8988T (cell line): Measurements from ENCODE around the gene TIMM44.
"Not testable (repeated sequence)": the region's sequence is repeated elsewhere in the genome, so short reads cannot be mapped to it uniquely, and the experiment has no call there.

Source experiments
- DNase-seq: peaks from one replicate; pipeline ENCODE4 v3.0.0; 2011

Gene TIMM44

DNA sequence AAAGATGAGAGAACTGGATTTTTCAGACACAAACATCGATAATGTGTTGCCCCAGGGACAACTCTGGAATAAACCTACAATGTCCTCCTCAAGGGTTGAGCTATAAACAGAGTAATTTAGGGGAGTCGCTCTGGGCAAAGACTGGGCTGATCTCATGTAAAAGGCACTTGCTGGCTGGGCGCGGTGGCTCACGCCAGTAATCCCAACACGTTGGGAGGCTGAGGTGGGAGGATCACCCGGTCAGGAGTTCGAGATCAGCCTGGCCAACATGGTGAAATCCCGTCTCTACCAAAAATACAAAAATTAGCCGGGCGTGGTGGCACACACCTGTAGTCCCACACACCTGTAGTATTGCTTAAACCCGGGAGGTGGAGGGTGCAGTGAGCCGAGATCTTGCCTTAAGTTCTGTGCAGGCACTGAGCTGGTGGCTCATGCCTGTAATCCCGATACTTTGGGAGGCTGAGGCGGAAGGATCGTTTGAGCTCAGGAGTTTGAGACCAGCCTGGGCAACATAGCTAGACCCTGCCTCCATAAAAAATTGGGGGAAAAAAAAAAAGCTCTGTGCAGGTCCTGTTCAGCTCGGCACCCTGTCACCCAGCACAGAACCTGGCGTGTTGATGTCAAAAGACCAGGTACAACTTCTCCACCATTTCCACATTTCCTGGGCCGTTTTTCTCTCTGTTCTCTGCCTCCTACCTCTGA lies 1.4 kb downstream of the TIMM44 start:
- DNase-seq, result no peak

DNA sequence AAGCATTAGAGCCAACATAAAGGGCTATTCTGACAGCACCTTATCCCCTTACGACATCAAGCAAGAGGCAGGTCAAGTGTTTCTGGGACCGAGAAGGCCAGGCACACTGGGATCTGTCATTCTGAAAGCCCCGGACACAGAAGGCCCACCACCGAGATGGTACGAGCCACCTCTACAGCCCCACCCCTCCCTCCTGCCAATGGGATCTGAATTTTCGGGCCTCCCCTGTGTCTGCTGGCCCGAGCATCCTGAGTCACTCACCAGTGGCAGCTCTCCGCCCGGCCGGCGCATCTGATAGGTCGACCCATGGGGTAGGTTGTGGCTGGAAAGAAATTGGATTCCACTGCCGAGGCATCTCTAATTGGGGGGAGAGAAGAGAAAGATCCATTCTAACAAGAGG lies 2.6 kb downstream of the TIMM44 start:
- no peak for DNase-seq

DNA sequence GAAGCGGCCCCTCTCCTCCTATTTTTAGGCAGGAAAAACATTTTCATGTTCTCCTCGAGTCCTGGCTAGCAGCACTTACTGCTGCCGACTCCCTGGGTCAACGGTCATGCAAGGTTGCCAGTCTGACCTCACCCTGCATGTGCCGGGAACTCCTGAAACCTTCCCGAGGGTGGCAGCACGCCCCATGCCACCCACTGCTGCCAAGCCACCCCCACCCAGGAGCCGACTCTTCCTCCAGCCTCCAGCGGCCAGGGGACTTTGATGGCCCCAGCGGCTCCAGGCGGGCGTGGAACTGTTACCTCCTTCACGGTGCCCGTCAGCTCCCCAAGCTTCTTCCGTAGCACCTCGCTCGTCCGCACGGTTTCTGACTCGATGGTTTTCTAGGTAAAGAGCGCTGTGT lies 8.7 kb downstream of the TIMM44 start:
- no peak for DNase-seq

DNA sequence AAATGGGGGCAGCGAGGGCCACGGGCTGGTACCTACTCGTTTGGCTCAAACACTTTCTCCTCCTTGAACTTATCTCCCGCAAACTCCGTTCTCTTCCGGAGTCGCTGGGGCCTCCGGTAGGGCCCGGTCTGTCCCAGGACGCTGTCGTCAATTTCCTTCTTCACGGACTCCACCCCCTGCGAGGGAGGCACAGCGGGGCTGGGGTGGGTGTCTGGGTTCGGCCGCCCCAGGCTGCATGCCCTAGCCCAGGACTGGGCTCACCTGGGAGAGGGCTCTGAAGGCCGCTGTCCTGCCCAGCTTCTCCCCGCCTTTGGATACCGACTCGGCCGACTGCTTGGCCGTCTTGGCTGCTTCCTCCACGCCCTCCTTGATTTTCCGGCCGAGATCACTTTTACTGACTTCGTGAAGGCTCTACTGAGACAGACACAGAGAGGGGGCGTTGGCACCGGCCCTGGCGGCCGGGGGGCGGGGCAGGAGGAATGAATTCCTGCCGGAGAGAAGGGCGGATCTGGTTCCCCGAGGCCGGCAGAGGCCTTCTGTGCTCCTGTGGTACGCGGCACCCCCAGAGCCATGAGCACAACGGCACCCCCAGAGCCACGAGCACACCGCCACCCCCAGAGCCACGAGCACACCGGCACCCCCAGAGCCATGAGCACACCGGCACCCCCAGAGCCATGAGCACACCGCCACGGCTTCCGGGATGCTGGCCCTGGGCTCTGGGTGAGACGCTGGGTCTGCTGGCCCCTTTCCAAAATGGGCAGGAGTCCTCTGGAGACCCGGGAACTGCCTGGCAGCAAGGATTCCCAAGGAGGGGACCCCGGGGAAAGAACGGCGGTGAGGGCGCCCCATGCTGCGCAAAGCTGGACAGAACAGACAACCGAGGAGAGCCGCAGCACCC lies 9.4 kb downstream of the TIMM44 start:
- no peak for DNase-seq

DNA sequence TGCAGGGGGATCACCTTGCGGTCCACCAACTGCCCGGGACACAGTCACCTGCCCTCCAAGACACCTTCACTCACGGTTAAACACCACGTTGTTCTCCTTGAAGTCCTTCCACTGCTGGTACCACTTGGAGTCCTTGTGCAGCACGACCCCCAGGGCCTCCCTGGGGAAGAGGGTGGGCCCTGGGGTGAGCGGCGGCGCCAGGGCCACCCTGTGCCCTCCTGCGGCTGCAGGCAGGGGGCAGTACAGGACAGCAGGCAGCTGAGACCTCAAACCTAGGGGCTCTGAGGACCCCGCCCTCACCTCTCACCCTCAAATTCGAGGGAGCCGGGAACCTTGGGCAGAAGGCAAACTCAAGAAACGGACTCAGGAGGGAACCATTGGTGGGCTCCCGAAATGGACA lies 10.1 kb downstream of the TIMM44 start:
- no peak for DNase-seq

DNA sequence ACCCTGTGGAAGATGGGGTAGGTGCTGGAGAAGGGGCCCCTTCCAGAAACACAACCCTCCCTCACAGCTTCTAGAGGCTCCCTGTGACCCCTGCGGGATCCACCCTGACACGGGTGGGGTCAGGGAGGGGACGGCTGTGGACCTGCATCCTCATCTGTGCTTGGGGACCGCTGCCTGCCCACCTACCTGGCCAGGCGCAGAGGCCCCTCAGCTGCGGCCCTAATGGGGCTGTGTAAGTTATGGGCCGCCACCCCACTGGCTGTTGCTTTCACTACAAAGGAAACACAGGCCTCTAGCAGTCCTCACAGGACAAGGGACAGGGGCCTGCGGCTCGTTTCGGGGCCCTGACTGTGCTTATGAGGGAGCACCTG lies 10.6 kb downstream of the TIMM44 start:
- no peak for DNase-seq

DNA sequence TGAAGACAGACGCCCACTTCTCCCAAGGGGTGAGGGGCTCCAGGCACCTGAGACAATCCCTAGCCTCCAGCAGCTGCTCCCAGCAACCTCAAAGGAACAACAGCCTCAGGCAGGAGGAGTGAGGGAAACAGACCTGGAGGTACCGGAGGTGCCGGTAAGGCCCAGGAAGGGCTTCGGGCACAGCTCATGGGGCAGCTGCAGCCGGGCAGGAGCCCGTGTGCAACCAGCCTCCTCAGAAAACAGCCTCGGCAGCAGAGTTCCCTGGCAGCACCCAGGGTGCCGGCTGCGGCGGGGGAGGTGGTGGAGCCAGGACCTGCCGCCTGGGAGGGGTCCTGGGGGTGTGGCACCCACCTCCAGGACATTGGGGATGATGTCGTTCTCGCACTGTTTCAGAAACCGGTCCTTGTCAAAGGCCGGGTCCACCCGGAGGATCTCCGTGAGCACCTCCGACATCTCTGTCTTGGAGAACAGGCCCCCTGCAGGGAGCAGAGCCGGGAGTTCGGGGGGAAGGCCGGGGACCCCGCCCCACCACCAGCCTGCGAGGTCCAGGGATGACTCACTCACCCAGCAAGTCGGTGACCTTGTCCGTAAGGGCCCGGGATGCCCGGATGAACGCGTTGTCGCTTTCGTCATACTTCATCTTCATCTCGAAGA lies 11.1 kb downstream of the TIMM44 start:
- DNase-seq, result no peak

DNA sequence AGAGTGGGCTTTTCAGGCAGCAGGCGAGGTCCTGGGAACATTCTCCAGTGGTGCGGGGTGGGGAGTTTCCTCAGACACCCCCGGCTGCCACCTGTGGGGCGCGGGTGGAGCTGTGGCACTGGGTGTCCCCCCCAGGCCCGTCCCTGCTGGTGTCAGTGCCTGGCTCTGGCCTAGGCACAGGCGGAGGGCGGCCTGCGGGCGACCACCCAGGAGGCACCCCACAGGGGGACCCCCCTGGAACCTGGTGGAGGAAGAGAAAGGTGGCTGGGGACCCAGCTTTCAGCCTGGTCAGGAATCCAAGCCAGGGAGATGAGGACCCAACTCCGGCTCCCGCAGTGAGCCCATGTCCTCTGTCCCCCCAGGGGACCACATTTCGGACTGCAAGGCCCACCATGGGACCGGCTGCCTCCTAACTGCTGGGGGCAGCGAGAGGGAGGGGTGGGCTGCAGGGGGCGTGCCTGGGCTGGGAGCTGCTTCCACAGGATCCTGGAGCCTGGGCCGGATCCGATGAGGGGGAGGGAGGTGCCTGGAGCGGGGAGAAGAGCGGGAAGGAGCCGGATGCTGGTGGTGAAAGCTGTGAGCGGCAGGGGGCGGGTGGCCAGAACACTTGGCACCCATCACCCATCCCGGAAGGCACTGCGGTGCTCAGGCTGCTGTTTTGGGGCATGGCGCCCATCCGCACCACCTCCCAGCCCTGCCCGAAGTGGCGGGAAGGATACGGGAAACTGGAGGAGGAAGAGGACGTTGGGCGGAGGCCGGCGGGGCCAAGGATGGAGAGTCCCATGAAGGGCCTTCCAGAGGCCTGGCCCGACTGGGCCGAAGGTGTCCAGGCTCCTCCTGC lies 12.0 kb downstream of the TIMM44 start:
- DNase-seq, result no peak

DNA sequence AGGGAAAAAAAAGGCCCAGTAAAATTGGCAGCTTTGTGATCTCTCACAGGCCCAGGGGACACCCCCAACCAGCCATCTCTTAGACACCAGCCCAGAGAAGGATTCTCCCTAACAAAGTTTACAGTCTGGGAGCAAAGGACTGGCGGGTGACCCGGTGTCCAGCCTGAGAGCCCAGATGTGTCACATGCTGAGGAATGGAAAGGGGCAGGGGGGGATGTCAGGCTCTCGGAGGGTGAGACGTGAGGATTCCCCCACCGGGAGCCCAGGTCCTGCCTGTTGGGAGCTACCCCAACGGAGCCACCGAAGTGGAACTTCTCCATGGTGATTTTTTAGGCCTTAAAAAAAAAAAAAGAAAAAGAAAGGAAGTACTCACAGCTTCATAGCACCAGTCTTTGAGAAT lies 12.7 kb downstream of the TIMM44 start:
- no peak for DNase-seq

DNA sequence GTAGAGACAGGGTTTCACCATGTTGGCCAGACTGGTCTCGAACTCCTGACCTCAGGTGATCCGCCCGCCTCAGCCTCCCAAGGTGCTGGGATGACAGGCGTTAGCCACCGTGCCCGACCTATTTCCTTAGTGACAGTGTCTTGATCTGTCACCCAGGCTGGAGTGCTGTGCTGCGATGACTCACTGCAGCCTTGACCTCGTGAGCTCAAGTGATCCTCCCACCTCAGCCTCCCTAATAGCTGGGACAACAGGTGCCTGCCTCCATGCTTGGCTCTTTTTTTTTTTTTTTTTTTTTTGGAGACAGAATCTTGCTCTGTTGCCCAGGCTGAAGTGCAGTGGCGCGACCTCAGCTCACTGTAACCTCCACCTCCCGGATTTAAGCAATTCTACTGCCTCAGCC lies 13.4 kb downstream of the TIMM44 start:
- not testable (repeated sequence) for DNase-seq

DNA sequence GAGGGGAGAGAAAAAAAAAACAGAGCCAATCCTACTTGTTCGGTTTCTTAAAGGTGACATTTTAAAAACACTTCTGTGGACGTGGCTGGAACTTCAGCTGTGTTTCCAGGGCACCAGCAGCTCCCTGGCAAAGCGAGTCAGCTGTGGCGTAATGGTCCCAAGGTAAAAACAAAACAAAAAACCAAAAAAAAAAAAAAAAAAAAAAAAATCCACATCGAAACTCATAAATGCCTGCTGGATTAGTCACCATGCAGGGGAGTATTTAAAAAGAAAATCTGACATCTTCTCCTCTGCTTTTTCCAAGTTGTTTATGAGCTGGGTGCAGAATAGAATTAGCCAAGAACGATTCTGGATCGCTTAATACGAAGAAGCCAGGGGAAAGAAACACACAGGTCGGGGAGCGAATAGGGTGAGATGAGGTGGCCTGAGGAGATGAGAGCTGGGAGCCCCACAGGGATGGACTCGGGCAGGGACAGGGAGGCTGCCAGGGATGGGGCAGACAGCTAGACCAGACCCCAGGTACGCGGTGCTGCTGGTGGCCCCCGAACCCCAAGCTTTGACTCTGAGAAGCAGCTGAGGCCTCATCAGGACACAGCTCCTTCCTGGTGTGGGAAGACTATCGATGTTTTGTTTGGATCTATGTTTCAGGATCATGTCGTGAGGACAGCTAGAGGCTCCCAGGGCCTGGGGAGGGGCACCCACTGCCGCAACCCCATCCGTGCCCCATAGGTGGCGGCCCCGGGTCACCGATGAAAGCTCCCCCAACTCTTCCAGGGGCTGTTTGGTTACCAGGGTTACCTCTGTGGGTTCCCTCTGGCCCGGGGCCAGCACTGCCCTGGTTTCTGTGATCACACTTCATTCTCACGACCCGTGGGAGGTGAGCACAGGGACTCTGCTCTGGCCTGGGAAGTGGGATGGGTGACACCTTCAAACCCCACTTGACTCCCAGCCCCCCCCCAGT lies 14.4 kb downstream of the TIMM44 start:
- peak; percentile 40 for DNase-seq

DNA sequence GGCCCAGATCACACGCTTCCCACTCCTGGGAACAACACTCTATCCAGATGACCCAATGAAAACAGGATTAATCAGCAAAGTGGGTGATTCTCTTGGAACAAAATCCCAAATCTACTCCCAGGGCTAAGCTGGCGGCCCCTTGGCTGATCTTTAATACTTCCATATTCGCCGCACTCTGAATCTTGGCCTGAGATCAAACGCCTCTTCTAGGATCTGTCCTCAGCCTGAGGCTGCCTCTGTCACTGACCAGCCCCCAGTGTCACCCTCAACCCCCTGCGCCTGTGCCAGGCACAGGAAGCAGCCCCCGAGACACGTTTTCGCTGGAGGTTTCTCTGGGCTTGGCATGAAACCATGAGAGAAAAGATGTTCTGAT lies 15.1 kb downstream of the TIMM44 start:
- DNase-seq, result no peak

DNA sequence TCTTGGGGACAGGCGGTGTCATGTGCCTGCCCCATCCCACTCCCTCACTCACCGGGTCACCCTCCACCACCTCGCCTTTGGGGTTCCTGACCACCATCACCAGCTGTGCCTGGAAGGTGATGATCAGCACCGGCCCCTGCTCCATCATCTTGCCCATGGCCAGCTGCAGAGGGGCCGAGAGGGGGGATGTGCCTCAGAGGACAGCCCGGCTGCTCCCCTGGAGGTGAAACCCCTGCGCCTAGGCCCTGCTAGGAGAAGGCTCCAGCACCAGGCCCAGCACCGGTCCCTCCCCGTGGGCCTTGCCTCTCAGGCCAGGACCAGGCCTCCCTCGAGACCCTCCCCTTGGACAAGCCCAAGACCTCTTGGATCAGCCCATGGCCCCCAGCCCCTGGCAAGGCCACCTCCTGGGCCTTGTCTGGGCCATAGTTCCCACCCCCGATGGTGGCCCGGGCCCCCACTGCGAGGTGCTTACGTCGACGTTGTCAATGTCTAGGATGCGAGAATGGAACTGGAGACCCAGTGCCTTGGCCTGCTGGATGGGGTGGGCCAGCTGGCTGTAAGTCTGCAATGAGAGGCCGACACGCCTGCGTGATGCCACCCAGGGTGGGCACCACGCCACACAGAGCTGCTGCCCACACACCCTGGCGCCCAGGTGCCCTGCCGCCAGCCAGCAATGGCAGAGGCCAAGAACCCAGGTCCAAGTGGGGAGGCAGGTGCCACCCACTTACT lies 15.7 kb downstream of the TIMM44 start:
- DNase-seq, result peak; percentile 25

DNA sequence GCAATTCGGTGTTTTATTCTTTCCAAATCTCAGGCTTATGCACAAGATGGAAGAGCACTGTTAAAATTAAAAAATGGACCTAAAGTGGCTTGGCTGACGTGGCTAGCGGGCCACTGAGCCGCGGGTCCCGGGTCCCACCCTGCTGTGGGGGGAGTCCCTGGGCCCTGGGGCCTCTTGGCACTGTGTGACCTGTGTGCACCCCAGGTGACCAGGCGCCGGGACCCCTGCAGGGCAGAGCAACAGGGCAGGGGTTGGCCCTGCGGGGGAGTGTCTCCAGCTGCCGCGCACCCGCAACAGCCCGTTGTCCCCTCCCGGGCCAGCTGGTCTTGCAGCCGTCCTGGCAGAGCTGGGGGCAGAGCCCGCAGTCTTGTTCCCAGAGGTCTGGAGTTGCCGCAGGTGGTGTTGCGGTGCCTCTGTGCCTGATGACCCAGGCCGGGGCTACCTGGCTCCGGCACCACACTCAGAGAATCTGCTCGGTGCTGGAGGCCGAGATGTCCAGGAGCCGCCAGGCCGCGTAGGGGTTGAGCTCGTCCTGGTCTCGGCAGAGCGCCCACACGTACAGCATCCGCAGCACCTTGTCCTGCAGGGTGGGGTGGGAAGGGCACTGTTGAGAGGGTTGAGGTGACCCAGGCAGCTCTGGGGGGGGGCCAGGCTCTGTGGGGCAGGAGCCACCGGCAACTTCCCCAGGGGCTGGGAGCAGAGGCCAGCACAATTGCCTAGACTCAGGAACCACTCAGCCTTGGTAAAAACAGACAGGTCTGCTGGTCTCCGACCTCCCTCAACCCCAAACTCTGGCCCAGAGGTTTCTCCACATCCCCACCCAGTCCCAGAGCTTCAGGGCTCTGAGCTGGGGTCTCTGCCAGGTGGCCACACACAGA lies 16.5 kb downstream of the TIMM44 start:
- no peak for DNase-seq

DNA sequence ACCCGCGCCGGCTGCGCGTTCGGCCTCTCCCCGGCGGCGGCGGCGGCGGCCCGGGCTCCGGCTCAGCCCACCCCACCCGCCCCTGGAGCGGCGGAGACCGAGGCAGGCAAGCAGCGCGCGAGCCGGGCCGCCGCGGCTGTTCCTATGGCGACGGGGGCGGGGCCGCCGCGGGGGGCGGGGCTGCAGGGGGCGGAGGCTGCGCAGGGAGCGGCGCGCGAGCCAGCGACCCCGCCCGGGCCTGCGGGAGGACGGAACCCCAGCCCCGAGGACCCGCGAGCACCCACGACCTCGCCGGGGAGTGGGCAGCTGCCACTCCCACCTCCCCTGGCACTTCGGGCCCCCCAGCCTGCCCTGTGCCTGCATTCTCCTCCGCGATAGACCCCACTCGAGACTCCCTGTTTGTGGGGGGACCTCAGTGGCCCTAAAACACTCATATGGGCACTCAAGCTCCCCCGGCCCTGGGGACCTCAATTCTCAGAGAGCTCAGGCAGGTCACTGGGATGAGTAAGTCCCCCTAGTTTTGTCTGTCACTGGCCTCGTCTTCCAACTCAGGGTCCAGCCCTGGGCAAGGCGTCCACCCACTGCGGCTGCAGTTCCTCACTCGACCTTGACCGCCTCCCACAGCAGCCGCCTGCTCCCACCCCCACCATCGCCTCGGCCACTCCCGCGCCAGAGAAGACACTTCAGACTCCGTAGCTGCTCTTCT lies 17.3 kb downstream of the TIMM44 start, which contains the start of gene CTXN1:
Gene CTXN1, minus strand, starts transcription at position 115 of the 706 bp plus-strand sequence. CDS start 597 bp downstream, outside the sequence.
- DNase-seq, result peak; percentile 84

DNA sequence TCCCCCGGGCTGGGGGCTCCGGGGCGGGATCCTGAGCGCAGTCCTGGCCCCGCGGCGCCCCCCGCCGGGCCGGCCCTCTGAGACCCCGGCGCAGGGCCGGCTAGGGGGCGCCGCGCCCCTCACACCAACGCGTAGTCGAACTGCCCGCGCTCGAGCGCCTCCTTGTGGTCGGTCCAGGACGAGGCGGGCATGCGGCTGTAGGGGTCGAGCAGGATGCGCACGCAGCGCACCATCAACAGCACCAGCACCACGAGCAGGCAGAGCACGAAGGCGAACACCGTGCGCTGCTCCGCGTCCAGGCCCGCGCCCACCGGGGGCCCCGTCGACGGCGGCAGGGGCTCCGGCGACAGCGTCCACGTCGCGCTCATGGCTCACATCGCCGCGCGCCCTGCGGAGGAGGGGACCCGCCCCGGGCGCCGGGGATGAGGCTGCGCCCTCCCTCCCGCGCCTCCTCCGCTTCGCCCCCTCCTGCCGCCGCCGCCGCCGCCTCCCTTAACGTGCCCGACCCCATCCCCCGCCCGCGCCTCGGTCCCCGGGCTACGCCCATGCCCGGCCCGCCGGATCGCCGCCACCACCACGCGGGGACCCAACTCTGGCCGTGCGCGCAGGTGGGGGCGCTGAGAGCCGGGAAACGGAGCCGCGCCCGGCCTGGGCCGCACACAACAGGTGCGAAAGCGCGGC lies 18.2 kb downstream of the TIMM44 start:
- DNase-seq, result peak; percentile 97

DNA sequence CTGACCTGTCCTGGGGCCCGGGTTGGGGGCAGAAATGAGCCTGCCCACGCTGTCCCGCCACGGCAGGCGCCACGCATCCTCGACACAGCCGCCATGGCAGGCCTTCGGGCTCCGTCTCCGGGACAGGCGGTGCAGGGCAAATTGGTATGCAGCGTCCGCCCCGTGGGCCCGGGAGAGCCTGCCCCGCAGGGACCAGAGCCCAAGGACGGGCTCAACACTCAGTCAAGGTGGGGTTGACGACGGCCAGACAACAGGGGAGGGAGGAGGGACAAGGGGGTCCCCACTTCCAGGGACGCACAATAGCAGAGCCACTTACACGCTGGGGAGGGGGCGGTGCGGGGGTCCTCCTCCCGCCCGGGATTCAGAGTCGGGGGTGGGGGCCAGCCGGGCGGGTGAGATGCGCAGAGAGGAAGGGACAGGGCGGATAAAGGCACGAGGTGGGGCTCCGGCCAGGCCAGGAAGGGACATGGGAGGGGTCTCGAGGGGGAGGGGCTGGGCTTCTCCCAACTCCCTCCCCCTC lies 18.8 kb downstream of the TIMM44 start:
- peak; percentile 31 for DNase-seq

DNA sequence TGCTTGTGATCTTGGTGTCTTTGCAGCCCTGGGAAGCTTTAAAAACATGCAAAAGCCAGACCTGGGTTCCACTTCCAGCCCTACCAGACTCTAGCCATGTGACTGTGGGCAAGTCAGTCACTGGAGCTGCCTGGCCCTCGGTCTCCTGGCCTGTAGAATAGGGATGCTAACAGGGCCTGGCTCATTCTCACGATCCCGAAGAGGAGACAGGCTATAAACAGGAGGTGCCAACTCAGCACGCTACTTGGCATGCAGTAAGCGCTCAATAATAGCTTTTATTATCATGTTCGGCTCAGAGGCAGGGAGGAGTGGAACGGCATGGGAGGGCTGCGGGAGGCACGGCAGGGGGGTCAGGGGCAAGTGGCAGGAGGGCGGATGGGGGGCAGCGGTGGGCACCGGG lies 19.2 kb downstream of the TIMM44 start:
- DNase-seq, result no peak
